22Rv1 (cell line): ENCODE data around the gene B4GALT5.

ENCODE experiments used
- ZFX ChIP-seq: fragments of 450-650 bp; IDR thresholded peaks from 2 replicates; pipeline ENCODE4 v1.6.1; 2017; ENCODE audit warnings: antibody characterized with exemption, borderline replicate concordance
- TF ChIP-seq, protein P1 (sequence below): fragments of 450-650 bp; IDR thresholded peaks from 2 replicates; pipeline ENCODE4 v1.5.1; 2017; ENCODE audit warnings: mild to moderate bottlenecking

DNA sequence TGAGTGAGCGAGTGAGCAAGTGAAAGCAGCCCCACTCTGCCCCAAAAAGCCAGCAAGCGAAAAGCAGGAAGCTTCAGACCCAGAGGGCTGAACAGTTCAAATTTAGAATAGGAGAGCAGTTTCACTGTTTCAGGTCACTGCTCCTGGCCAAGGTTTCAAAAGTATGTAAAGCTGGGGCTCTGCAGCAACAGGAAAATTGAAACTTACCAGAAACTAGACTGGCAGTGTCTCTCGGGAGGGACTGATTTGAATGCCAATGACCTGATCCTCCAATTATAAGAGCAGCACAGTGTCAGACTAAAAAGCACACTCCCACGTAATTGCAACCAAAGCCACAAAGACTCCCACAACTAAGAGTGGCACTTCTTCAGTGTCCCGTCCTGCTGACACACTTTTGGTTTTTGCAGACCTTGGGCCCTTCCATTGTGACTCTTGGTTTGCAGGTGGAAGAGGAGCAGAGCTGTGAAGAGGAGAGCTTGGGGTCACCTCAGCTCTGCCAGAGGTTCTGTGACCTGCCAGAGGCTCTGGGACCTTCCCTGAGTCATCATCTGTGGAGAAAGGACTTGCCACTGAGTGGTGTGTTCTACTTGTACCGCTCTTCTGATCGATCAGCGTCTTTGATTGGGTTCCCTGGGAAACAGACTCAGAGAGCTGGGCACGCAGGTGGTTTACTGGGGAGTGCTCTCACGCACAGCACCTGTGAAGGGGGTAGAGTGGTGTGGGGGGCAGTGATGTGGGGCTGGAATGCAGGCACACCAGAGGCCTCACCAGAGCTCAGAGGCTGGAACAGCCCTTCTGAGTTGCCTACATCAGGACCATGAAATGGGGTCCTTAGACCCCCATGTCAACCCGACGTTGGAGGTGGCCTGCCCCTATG lies 93.1 kb downstream of the B4GALT5 start:
- TF ChIP-seq, protein P1, sequence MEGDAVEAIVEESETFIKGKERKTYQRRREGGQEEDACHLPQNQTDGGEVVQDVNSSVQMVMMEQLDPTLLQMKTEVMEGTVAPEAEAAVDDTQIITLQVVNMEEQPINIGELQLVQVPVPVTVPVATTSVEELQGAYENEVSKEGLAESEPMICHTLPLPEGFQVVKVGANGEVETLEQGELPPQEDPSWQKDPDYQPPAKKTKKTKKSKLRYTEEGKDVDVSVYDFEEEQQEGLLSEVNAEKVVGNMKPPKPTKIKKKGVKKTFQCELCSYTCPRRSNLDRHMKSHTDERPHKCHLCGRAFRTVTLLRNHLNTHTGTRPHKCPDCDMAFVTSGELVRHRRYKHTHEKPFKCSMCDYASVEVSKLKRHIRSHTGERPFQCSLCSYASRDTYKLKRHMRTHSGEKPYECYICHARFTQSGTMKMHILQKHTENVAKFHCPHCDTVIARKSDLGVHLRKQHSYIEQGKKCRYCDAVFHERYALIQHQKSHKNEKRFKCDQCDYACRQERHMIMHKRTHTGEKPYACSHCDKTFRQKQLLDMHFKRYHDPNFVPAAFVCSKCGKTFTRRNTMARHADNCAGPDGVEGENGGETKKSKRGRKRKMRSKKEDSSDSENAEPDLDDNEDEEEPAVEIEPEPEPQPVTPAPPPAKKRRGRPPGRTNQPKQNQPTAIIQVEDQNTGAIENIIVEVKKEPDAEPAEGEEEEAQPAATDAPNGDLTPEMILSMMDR = no peak
- no peak for TF ChIP-seq ZFX
